Measurements from ENCODE around the gene LAMA5.

LAMA5 gene

DNA sequence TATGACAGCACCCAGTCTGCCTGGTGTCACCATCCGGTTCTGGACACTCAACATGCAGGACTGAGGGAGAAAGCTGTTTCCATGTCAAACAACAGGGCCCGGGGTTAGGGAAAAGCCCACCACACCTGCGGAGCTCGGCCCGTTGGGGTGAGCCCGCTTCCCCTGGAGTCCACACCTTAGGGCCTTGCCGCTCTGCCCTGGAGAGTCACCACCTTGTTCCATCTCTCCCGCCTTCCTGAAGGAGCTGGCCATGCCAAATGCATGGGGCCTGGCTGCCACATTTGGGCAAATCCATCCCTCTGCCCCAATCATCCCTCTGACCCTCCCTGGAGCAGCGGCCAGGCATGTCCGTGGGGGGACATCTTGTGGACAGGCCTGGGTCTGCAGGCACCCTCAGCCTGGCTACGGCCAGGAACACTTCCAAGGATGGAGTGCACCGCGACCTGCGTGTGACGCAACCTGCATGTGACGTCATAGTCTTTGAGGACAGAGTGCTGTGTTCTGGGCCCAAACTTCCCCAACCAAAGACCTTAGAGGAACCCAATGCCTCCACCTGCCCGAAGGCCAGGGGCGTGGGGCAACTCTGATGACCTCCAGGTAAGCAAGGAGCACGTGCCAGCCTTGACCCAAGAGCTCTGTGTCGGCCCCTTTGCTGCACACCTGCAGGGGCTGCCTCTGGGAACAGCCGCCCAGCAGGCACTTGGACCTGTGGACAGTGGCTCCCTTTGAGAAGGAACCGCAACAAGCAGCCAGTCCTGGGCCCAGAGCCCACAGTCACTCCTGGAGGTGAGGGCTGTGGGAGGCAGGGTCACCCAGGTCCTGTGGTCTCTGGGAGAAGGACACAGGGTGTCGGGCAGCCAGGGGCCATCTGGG, 38.2 kb upstream of the LAMA5 start:
- DNase-seq (ENCODE audit: low read depth in 2 of 2) = no peak

DNA sequence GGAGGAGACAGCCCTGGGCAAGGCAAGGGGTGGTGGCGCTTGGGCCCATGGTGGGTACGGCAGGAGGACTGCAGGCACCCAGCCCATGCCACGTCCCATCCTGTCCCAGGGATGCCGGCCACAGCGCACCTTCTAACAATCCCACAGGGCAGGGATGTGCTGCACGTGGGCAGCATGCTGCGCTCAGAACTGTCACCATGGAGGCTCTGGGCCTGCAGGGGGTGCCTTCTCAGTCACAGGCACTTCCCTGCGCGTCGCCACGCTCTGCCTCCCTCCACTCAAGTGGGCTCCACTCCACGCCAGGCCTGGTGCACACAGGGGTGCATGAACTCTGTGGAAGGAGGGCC, 37.6 kb upstream of the LAMA5 start:
- DNase-seq (ENCODE audit: low read depth in 2 of 2) = no peak

DNA sequence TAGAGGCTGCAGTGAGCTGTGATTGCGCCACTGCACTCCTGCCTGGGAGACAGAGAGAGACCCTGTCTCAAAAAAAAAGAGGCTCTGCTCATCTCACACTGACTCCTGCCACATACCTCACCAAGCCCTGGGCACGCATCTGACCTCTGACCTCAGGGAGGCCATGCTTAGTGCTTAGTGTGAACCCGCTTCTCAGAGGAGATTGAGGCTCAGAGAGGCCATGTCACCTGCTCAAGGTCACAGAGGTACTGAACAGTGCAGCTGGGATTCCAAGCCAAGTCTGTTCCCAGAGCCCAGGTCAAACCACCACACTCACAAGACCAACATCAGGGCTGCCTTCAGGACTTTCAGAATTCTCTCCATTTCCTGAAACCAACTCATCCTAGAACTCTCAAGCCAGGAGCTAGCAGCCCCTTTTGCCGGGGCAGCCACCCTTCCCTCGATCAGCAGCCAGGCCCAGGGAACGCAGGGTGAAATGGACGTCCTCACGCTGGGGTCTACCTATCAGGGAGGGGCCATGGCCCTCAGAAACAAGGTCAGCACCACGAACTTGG, 37.1 kb upstream of the LAMA5 start:
- no peak for DNase-seq (ENCODE audit: low read depth in 2 of 2)

DNA sequence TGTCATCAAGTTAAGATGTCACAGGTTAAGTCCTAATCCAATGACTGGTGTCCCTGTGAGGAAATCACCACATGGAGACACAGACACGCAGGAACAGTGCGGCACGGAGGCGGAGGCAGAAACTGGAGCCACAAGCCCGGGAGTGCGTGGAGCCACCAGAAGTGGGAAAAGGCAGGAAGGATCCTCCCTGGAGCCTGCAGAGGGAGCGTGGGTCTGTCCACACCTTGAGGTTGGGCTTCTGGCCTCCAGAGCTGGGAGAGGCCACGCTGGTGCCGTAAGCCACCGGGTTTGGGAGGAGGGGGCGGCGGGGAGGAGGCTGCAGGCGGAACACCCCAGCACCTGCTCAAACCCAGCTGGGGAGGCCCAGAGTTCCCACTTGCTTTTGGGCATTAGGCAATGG, 36.2 kb upstream of the LAMA5 start:
- no peak for DNase-seq (ENCODE audit: low read depth in 2 of 2)

DNA sequence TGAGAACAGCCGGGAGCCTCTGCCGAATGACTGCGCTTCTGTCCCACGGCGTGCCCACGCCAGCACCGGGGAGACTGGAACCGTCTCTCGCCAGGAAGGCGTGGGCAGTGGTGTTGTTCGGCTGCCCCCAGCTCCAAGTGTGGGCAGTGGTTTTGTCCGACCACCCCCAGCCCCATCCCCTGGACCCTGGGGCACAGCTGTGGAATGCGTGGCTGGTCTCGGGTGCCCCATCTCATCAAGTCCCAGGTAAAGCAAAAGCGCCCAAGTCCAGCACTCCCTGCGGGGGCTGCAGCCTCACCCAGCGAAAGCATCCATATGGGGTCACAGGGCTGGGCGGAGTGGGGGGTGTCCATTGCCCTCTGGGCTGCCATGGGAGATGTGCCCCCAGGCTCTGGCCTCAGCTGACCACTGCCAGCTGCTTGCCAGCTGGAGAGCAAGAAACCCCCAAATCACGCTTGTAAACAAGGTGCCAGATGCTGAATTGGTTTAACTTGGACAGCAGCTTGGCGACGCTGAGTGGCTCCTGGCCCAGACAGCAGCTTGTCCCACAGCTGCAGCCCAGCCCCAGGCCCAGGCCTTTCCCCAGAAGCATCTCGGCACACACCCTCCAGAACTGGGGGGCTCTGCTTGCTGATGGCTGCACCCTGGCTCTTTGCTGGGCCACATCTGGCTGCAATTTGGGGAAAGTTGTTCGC, 35.5 kb upstream of the LAMA5 start:
- DNase-seq (ENCODE audit: low read depth in 2 of 2) = no peak

DNA sequence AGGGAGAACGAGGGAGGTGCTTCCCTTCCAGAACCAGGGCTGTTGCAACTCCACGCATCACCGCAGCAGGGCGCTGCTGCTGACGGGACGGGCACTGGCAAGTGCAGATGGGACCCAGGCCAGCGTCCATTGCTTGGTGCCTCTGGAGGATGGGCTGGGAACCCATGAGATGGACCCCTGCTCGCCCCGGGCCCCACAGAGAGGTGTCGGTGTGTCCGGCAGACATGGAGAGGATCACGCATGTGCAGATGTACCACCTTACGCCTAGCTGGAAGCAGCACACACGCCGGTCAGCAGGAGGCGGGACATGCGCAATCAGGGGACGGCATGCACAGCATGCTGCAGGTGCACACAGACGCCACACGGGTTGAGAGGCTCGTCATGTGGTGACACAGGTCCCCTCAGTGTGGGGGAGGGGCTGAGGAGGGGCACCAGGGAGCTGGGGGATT, 34.2 kb upstream of the LAMA5 start:
- no peak for DNase-seq (ENCODE audit: low read depth in 2 of 2)

DNA sequence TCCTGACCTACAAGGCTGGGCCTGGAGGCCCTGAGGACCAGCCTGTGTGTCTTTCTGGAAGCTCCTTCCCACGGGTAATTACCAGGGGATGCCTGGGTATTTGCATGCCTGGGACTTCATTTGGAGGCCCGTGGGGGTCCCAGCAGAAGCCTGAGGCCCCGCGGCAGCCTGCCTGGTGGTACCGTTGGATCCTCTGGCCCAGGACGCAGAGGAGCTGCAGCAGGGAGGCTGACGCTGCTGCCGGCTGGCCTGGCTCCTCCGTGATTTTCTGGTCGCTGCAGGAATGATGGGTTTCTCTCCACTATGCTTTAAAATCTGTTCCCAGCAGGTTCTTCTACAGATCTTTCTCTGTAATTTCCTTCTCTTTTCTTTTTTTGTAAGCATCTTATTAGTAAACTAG, 33.4 kb upstream of the LAMA5 start:
- no peak for DNase-seq (ENCODE audit: low read depth in 2 of 2)

DNA sequence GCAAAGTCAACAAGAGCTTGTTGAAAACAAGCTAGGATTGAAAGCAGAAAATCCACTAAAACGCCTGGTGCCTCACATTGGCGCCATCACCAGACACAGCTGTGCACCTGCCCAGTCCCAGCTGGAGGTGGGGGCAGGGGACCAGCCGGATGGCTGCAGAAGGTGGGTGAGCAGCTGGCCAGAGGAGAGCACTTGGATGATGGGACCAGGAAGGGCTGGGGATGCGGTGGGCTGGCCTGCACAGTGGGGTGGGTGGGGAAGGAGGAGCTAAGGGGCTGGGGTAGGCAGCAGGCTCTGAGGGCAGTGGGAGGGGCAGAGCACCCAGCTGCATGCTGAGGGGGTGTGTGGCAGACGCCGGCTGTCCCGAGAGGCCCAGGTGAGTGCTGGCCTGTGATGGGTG, 32.9 kb upstream of the LAMA5 start:
- DNase-seq (ENCODE audit: low read depth in 2 of 2) = no peak

DNA sequence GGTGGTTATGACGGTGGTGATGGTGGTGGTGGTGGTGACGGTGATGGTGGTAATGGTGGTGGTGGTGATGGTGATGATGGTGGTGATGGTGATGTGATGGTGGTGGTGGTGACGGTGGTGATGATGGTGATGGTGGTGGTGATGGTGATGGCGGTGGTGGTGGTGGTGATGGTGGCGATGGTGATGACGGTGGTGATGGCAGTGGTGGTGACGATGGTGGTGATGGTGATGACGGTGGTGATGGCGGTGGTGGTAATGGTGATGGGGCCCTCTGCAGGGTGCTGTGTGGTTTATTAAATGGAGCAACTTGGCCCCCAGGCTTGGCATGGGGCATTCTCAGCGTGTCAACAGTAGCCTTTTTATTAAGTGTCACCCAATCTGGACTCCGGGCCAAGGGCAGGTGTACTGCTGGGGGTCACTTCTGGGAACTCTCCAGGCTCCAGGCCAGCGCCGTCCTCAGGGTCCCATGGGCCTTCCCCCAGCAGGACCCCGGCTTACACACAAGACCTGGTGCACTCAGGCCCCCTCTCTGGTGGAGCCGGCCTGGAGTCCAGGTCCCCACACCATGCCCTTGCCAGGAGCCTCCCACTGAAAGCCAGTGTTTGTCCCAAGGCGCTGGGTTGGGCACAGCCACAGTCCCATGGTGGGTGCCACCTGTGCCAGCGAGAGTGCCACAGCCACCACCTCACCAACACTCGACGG, 31.2 kb upstream of the LAMA5 start:
- no peak for DNase-seq (ENCODE audit: low read depth in 2 of 2)

DNA sequence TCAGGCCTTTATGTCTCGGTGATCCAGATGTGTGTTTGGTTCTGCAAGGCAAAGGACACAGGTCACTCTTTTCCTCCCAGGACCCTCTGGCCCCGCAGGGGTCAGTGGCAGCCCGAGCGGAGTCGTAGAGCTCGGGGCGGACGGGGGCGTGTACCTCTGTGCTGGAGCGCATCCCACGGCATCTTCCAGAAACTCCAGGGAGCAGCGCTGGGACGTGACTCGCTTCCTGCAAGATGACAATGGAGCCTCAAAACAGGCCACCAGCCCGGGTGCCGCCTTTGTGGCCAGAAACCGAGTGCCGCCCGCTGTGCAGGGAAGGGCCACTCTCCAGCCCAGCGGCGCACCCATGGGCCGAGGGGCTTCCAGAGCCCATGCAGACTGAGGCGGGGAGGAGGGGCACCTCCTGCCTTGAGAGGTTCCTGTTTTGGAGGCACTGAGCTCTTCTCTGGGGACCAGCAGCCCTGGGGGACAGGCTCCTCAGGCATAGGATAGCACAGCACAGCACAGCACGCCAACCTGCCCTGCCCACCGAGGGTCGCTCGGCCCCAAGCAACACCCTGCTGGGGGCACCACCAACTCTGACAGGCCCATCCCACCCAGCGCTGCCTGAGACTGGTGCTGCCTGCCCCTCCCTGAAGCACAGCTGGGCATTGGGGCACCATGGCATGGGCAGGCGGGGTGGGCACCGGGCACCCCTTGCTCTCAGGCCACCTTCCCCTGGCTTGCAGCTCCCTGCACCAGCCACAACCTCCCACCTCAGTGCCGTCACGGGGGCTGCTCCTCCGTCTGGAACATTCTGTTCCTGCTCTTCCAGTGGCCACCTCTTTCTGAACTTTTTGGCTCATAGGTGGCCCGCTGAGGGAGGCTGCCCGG, 29.5 kb upstream of the LAMA5 start:
- DNase-seq (ENCODE audit: low read depth in 2 of 2) = no peak

DNA sequence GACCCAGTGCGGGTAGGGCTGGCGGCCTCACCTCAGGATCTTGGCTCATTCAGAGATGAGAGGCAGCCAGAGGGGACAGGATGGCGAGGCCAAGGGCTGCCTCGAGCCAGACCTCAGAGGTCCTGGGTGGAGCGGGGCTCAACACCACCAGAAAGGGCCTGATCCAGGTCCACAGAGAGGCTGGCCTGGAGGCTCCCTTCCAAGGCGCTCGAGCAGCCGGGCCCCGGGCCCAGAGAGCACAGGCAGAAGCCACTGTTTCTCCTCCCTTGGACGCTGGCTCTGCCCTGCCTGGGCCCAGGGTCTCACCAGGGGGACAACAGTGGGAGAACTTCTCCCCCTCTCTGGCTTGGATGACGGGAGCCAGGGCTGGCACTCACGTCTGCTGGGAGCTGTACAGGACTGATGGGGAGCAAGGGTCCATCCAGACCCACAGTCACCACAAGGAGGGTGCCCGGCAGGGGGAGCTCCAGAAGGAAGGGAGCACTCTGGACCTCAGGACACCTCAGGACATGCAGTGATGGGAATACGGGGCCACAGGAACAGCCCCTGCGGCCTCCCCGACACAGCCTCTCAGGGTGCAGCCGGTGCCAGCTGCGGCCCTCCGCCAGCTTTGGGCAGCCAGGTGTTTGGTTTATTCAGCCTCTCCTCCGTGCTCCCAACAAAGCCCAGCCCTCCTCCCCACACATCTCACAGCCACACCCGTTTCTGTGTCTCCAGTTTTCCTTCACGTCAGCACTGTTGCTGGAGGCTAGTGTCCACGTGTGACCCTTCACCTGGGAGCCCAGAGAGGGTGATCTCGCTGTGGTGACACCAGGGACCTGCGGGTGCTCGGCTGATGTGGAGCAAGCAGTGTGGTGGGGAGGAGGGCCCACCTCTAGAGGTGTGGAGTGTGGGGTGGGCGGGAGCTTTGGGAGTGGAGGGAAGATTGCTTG, 28.5 kb upstream of the LAMA5 start:
- no peak for DNase-seq (ENCODE audit: low read depth in 2 of 2)

DNA sequence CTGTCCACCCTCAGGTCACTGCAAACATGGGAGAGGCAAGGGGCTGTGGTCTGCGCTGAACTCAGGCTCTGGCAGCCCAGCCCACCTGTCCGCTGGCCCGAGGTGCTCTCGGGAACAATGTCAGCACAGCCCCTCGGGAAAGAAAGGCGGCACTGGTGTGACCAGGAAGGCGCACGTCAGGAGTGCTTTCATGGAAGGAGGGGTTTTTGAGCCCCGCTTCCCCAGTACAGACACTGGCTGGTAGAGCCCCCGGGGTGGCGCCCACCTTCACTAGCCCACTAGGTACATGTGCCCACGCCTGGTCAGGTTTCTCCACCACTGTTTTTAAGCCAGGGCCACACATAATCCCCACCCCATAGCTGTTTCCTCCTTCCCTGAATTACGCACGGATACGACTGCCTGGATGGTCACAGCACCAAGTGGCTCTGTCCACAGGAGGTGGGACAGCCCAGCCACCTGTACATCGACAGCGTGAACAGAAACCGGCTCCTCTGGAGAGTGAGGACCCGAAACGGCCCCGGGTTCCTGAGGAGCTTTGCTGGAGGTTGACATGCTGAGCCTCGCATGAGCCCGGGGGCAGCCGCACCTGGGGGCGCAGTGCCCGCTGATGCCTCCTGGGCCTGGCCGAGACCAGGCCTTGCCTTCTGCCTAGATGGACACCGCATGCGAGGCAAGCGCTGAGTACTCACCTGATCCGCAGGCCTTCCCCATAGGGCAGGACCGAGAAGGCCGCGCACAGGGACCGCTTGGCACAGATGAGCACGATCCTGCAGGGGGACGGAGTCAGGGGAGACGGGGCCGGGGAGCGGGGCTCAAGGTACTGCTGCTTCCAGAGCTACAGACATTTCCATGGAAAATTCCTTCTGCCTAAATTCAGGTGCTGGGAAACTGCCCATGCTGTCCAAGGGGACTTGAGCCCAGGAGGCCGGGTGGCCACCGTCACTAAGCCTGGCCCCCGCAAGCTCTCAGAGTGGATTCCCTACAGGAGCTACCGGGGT, 27.4 kb upstream of the LAMA5 start:
- DNase-seq (ENCODE audit: low read depth in 2 of 2) = no peak

DNA sequence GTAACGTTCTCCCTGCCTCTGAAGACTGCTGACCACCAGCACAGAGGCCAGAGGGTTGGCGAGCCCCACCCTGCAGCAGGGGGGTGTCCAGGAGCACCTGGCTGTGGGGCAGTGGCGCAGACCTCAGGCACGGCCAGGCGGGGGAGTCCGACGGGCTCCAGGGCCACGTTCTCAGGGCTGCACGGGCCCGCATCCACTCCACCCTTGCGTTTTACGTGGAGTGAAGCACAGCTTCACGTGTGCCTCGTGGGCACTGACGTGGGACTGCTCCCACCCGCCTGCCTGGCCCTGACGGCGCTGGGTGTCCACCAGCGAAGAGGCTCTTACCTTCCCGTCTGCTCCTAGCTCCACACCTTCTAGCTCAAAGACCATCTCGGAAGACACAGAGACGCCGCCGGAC, 26.7 kb upstream of the LAMA5 start:
- DNase-seq (ENCODE audit: low read depth in 2 of 2) = no peak

DNA sequence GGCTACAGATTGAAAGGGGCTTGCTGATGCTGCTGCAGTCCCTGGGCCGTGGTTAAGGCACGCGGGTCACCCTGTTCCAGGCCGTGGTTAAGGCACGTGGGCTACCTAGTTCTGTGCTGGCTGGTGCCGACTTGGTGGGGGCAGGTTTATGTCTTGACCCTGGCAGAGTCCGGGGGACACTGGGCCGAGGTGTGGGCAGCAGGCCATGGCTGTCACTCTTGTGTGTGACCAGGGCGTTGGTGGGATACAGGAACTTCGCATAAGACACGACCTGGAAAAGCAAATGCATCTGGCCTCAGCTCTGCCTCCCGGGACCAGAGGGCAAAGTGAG, 26.2 kb upstream of the LAMA5 start:
- no peak for DNase-seq (ENCODE audit: low read depth in 2 of 2)

DNA sequence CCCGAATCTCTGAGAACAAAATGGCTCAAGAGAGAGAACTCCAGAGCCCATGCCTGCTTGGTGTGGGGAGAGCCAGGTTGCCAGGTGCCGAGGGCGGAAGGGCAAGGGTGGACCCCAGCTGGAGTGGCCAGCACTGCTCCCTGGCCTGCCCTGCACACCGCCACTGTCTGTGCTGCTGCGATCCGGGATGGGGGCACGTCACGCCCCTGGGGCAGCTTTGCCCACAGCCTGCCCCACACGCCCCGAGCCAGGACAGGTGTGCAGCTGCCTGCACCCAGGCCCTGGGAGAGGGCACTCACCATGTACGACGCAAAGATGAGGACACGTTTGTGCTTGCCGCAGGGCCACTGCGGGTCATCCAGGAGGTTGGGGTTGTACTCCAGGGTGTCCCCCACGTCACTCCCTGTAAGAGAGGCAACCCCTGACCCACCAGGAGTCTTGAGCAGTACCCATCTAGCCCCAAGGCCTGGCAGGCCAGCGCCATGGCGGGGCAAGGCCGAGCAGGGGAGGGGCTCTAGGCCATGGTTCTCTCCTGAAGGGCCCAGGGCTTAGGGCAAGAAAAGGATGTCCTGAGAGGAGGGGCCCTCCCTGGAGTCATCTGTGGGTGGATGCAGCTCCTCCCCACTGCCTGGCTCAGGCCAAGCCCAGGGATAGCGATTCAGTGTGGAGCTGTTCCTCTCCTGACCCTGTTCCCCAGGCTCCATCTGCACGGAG, 25.7 kb upstream of the LAMA5 start:
- no peak for DNase-seq (ENCODE audit: low read depth in 2 of 2)

DNA sequence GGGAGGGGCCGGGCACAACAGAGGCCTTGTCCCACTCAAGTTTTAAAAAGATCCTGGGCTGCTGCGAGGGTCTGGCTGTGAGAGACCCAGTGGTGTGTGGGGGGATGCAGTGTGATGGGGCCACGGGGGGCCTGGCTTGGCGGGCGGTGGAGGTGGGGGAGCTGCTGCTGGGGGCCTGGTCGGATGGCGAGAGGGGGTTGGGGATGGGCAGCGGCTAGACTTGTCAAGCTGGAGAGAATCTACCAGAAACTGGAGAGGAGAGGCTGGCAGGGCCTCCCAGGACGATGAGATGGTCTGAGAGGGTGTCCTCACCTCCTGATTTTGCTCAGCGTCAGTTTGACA, 24.9 kb upstream of the LAMA5 start:
- DNase-seq (ENCODE audit: low read depth in 2 of 2) = no peak

DNA sequence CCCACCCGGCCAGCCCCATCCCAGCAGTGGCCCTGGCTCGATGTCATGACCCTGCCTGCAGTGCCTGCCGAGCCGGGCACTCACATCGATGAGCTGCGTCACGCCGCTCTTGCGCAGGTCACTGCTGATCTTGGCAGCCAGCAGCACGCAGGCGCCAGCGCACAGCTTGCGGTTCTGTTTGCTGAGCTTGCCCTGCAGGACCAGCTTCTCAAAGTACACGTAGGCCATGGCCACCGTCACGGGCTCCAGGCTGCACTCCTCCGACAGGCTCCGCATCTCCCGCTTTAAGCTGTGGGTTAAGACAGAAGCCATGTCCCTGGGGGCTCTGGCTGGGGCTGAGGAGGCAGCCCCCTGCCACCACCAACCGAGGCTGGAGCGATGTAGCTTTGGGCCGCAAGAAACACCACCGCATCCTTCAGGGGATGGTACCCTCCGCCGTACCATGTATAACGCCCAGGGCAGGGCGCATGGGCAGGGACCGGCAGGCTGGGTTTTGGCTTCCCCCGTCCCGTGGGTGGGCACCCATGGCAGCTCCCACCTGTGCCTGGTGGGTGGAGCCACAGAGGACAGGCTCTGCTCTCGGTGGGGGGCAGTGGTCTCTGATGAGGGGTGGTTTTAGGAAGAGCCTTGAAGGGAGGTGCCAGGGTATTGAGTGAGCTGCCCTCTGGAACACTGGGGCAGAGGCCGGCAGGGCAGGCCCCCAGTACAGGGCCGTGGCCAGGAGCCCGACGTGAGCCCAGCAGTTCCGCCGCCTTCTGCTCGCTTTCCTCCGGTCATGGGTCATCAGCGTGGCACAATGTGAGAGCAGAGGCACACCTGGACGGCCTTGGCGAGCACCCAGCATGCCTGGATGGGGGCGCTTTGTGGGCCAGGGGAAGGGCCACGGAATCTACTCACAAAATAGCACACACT, 24.3 kb upstream of the LAMA5 start:
- DNase-seq (ENCODE audit: low read depth in 2 of 2) = no peak

Measured in fibroblast of skin of left biceps (primary cell).